AG09309 (cell line): ENCODE data around the gene SH3RF2.

Experiments
- DNase-seq: peaks from one replicate; pipeline ENCODE4 v3.0.0-alpha.2; 2010; ENCODE audit warnings: low read depth
- H3K4me3 ChIP-seq: 2 replicates; pipeline ENCODE4 v1.5.1; 2011; ENCODE audit warnings: mild to moderate bottlenecking, low read depth, low read length, moderate library complexity; ENCODE audit not compliant: control insufficient read depth
- CTCF ChIP-seq: IDR thresholded peaks from 2 replicates; pipeline ENCODE4 v1.5.1; 2011; ENCODE audit warnings: mild to moderate bottlenecking, low read depth, low read length, inconsistent platforms; ENCODE audit not compliant: insufficient read depth, control insufficient read depth; ENCODE audit errors: missing control alignments

Gene SH3RF2

DNA sequence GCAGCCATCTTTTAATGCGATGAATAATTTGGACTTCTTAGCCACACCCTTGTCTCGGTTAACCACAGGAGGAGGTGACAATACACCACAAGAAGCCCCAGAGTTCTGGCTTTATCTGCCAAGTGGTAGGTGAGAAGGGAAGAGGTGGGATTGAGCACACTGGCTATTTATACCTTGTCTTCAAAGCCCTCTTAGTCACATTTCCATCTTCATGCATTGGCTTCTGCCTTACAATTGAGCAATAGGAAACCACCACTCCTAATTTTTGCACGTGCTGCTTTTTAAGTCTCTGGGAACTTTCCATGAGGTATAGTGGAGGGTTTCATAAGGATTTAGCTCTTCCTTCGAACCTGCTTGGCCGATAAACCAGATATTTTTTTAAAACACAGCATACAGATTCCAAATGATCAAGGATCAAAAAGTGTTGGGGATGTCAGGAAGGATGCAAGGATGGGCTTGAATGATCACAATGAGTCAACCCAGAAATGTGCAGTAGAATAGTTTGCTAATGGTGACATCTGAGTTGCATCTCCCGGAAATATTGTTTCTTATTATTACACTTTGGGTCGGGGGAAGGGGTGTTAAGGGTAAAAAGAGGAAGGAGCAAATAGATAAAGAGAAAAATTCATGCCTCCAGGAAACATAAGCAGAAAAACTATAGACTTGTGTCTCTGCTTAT lies 143.5 kb downstream of the SH3RF2 start:
- DNase-seq = peak; percentile 13
- TF ChIP-seq CTCF = no peak
- H3K4me3 ChIP-seq = no peak overlapping the region

- no peak for TF ChIP-seq CTCF
- no peak for DNase-seq
- H3K4me3 ChIP-seq = no peak overlapping the region
Observed at GRCh38 chr5:146081556-146081955, 145.2 kb downstream of the SH3RF2 start.

DNA sequence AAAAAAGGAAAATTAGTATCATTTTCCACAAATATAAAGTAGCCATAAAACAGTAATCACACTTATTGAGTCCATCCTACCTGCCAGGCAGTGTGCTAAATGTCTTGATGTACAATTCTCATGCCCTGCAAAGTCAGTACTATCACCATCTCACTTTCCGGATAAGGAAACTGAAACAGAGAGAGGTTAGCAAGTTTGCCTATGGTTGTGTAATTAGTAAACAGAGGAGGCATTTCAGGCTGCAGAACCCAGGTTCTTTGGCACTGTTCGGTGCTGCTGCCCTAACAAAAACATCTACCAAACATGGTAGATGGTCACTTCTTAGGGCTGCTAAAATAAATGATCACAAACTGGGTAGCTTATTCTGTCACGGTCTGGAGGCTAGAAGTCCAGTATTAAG lies 146.4 kb downstream of the SH3RF2 start:
- TF ChIP-seq CTCF = no peak
- no peak overlapping the region for H3K4me3 ChIP-seq
- no peak for DNase-seq

- DNase-seq = no peak
- TF ChIP-seq CTCF = no peak
Observed at GRCh38 chr5:146084376-146084775, 148.0 kb downstream of the SH3RF2 start.

GRCh38 chr5:146088098-146088497 lies 151.7 kb downstream of the SH3RF2 start:
- no peak for TF ChIP-seq CTCF
- DNase-seq = no peak
- H3K4me3 ChIP-seq = no peak overlapping the region

More at GRCh38 chr5:146084376-146084775, 148.0 kb downstream of the SH3RF2 start:
- H3K4me3 ChIP-seq = no peak overlapping the region

- no peak overlapping the region for H3K4me3 ChIP-seq
- TF ChIP-seq CTCF = no peak
- DNase-seq = no peak
Observed at GRCh38 chr5:146089287-146089686, 152.9 kb downstream of the SH3RF2 start.
